ENCODE data around the gene TMEM187.

Gene TMEM187

DNA sequence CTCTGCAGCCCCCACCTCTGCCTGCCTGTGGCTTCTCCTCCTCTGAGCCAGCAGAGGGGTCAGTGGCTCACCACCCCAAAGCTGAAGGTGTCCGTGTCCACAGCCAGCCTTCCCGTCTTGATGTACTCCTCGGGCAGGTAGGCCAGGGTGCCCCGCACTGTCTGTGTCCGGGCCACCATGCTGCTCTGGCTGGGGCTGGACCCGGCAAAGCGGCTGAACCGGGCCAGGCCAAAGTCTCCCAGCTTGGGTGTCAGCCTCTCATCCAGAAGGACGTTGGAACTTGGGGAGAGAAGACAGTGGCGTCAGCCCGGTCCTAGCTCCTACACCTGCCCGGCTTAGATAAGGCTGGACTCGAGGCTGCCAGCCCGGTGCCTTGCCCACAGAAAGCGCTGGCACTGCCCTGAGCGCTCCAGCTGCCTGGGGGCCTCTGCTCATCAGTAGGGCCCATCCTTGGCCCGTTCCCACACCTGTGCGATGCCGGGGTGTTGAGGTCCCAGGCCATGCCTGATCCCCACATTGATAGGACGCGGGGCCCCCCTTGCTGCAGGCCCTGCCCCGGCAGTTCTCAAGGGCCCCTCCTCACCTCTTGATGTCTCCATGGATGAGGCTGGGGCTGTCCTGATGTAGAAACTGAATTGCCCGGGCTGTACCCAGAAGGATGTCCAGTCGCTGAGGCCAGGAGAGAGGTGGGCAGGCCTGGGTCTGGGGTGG is 44.0 kb downstream of the TMEM187 start:
- Mint-ChIP-seq H3K9me3 (no peaks in the 10 kb centered on the region), H3K4me3 (no peak overlapping the region), H3K36me3 (peaks cover 15 to 34% of the 10 kb centered on the region in 2 donors), H3K4me1 (peaks cover 23 to 51% of the 10 kb centered on the region in 2 donors), H3K27ac (peak overlapping the region; percentile 76), H3K27me3 (peaks cover 0 to 4% of the 10 kb centered on the region in 2 donors)
- no peak for DNase-seq
- ATAC-seq (replicated peaks) = no peak

GRCh38 chrX:154017766-154018517 is 45.4 kb downstream of the TMEM187 start:
- no peak for DNase-seq
- no peak for ATAC-seq (replicated peaks)
- H3K4me1 Mint-ChIP-seq = peaks cover 26 to 46% of the 10 kb centered on the region in 2 donors
- peak overlapping the region; percentile 86 to 89 for H3K4me3 Mint-ChIP-seq
- peak overlapping the region; percentile 69 for H3K27ac Mint-ChIP-seq
- H3K36me3 Mint-ChIP-seq = peaks cover 15 to 30% of the 10 kb centered on the region in 2 donors
- H3K9me3 Mint-ChIP-seq = no peaks in the 10 kb centered on the region
- peaks cover 0 to 4% of the 10 kb centered on the region in 2 donors for H3K27me3 Mint-ChIP-seq

GRCh38 chrX:154018518-154019060 is 46.0 kb downstream of the TMEM187 start:
- Mint-ChIP-seq H3K27me3 (peaks cover 0 to 4% of the 10 kb centered on the region in 2 donors), H3K36me3 (peaks cover 17 to 28% of the 10 kb centered on the region in 2 donors), H3K9me3 (no peaks in the 10 kb centered on the region), H3K27ac (peak overlapping the region; percentile 95), H3K4me1 (peaks cover 28 to 48% of the 10 kb centered on the region in 2 donors), H3K4me3 (peak overlapping the region; percentile 86 to 89)
- no peak for ATAC-seq (replicated peaks)
- DNase-seq = no peak

GRCh38 chrX:154019061-154019621 is 46.6 kb downstream of the TMEM187 start:
- DNase-seq = no peak
- H3K4me3 Mint-ChIP-seq = peak overlapping the region; percentile 86 to 89
- H3K4me1 Mint-ChIP-seq = peaks cover 26 to 46% of the 10 kb centered on the region in 2 donors
- peak; percentile 24 to 27 for ATAC-seq (replicated peaks)
- peak overlapping the region; percentile 95 for H3K27ac Mint-ChIP-seq
- H3K36me3 Mint-ChIP-seq = peaks cover 17 to 26% of the 10 kb centered on the region in 2 donors
- peaks cover 0 to 4% of the 10 kb centered on the region in 2 donors for H3K27me3 Mint-ChIP-seq
- H3K9me3 Mint-ChIP-seq = no peaks in the 10 kb centered on the region

GRCh38 chrX:154019633-154020528 is 47.3 kb downstream of the TMEM187 start, which contains the start of gene IRAK1:
Gene IRAK1 (minus strand): TSS chrX:154019902. CDS start chrX:154019812, 90 bp downstream.
- DNase-seq (peak; percentile 43), ATAC-seq (replicated peaks) (peak; percentile 81 to 87)
- Mint-ChIP-seq H3K4me1 (peaks cover 21 to 39% of the 10 kb centered on the region in 2 donors), H3K27me3 (peaks cover 0 to 4% of the 10 kb centered on the region in 2 donors), H3K4me3 (peak within 1 kb of the TSS; percentile 87 to 90), H3K9me3 (no peaks in the 10 kb centered on the region), H3K36me3 (peaks cover 17 to 22% of the 10 kb centered on the region in 2 donors), H3K27ac (peak within 1 kb of the TSS; percentile 97)

DNA sequence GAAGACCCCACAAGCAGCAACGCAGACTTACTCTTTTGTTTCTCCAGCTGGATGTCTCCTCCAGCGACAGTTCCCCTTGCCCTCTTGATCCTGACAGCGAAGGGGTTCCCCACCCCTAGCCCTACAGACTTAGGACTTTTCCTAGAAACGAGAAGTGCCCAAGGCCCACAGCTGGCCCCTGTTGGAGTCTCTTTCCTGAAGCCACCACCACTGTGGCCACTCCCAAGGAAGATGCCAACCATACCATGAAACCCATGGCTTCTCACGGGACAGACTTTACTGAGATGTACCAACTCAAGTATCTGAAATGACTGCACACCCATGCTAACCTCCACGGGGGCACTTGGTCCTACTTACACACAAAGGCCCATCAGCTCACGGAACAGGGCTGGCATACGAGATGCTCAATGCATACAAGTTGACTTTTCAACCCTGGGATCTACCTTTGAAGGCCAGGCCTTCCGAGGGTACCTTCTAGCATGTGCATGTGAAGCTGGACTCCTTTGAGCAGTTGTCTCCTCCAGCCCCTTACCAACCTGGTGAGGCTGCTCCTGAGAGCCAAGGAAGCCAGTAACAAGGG is 48.1 kb downstream of the TMEM187 start:
- Mint-ChIP-seq H3K4me3 (peak overlapping the region; percentile 87 to 90), H3K36me3 (peaks cover 16 to 17% of the 10 kb centered on the region in 2 donors), H3K4me1 (peaks cover 16 to 33% of the 10 kb centered on the region in 2 donors), H3K27ac (peak overlapping the region; percentile 97), H3K9me3 (no peaks in the 10 kb centered on the region), H3K27me3 (peaks cover 0 to 4% of the 10 kb centered on the region in 2 donors)
- DNase-seq (no peak), ATAC-seq (replicated peaks) (peak; percentile 8 to 13)

DNA sequence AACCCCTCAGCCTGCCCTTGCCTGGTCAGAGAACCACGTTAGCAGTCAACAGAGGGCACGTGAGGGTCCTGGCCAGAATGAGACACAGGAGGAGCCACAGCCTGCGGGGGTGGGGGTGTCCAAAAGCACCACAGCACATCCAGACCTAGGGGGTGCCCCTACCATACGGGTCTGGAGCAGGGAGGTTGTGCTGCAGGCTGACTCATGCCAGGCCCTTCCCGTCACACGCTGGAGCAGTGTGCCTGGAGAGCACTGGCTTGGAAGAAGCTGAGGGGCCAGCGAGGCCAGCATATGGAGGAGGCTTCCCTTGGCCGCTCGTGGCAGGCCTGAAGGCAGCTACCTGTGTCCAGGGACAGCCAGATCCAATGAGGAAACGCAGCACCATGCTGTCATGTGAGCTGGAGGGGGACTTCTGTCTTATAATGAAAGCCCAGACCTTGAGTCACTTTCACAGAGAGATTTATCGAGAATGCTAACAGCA is 48.6 kb downstream of the TMEM187 start:
- Mint-ChIP-seq H3K36me3 (peaks cover 13% of the 10 kb centered on the region in 2 donors), H3K4me1 (peaks cover 12 to 28% of the 10 kb centered on the region in 2 donors), H3K4me3 (peak overlapping the region; percentile 36 to 44), H3K27ac (peak overlapping the region; percentile 70), H3K27me3 (no peaks in the 10 kb centered on the region), H3K9me3 (no peaks in the 10 kb centered on the region)
- no peak for DNase-seq
- ATAC-seq (replicated peaks) = no peak

- Mint-ChIP-seq H3K27me3 (no peaks in the 10 kb centered on the region), H3K36me3 (peaks cover 13% of the 10 kb centered on the region in 2 donors), H3K4me3 (no peak overlapping the region), H3K27ac (no peak overlapping the region), H3K4me1 (peaks cover 12 to 28% of the 10 kb centered on the region in 2 donors), H3K9me3 (no peaks in the 10 kb centered on the region)
- ATAC-seq (replicated peaks) (no peak), DNase-seq (no peak)
These were observed 49.6 kb downstream of the TMEM187 start for GRCh38 chrX:154022108-154022507.

- Mint-ChIP-seq H3K4me3 (peak overlapping the region in 1 of 2 donors; percentile 45), H3K36me3 (peaks cover 9 to 16% of the 10 kb centered on the region in 2 donors), H3K9me3 (no peaks in the 10 kb centered on the region), H3K27ac (peak overlapping the region; percentile 69), H3K4me1 (peaks cover 11 to 26% of the 10 kb centered on the region in 2 donors), H3K27me3 (no peaks in the 10 kb centered on the region)
- no peak for ATAC-seq (replicated peaks)
- DNase-seq = no peak
These were observed 50.9 kb downstream of the TMEM187 start for GRCh38 chrX:154023276-154024000.

DNA sequence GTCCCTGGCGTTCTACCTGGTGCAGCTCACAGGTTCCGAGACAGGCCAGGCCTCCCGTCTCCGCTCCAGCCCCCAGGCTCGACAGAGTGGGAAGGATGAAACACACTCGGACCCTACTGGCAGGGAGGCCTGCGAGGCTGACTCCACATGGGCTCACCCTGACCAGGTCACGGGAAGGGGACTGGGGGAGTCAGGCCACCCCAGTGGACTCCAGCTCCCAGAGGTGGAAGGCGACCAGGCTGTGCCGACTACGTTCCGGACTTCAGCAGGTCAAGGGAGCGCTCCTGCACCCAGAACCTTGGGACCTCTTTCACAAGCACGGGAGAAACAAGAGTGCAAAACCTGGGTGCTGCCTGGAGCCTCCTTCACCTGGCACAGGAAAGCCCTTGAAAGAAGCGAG is 51.7 kb downstream of the TMEM187 start:
- H3K27me3 Mint-ChIP-seq = no peaks in the 10 kb centered on the region

DNA sequence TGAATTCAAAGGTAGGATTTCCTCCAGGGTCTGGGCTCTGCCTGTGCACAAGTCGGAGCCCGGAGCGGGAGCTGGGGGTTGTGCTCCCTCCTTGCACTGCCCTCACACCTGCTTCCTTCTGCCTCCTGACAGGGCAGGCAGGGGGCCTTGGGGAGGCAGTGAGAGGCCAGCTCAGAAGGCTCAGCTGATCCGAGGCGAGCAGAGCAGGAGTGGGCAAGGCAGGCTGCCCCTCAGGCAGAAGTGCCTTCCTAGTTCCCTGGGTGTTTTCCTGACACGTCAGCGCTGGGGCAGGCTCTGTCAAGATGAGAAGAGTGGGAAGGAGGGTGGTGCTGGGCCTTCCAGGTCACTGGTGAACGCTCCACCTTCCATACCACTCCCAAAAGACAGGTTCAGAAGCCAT is 52.7 kb downstream of the TMEM187 start:
- DNase-seq (no peak), ATAC-seq (replicated peaks) (no peak)
- H3K4me3 Mint-ChIP-seq = no peak overlapping the region
- H3K36me3 Mint-ChIP-seq = peaks cover 6 to 18% of the 10 kb centered on the region in 2 donors
- peaks cover 10 to 20% of the 10 kb centered on the region in 2 donors for H3K4me1 Mint-ChIP-seq
- H3K9me3 Mint-ChIP-seq = no peaks in the 10 kb centered on the region
- no peaks in the 10 kb centered on the region for H3K27me3 Mint-ChIP-seq
- no peak overlapping the region for H3K27ac Mint-ChIP-seq

More for the DNA sequence above, 51.7 kb downstream of the TMEM187 start:
- Mint-ChIP-seq H3K27ac (no peak overlapping the region), H3K36me3 (peaks cover 6 to 14% of the 10 kb centered on the region in 2 donors), H3K4me1 (peaks cover 10 to 20% of the 10 kb centered on the region in 2 donors), H3K4me3 (no peak overlapping the region), H3K9me3 (no peaks in the 10 kb centered on the region)
- ATAC-seq (replicated peaks) (no peak), DNase-seq (no peak)

DNA sequence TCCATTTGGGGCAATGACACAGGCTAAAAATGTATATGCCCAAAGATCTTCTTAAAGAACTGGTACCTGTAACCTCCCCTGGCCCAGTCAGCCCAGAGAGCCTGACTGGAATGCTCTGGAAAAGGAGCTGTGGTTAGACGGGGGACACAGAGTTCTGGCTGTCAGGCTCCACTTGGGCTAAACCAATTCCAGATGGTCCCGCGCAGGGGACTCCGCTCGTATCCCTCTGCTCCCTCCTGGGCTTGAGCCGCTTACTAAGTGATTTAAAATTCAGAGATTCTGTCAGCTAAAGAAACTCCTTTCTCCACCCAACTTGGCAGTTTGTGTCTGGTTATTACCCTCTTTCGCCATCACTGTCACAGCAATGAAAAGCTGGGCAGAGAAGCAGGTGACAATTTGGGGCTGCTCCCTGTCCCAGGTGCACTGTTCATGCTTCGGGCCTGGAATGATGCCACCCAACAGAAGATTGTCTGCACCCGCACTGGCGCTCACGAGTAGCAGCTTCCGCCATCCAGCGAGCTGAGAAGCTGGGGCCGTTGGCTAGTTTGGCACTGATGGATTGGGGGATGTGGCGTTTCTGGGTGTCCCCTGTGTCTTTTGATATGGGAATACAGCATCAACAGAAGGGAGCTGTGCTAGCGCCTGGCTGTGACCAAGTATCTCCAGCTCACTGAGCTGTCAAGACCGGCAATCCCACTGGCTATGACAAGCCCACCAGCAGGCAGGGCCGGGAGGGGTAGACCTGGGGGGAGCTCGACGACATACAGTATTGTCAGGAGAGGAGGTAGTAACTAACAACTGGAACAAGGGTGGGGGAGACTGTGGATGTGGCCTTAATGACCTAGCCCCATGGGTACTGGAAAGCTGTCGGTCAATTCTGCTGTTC is 53.8 kb downstream of the TMEM187 start:
- peaks cover 12 to 14% of the 10 kb centered on the region in 2 donors for H3K36me3 Mint-ChIP-seq
- no peak overlapping the region for H3K4me3 Mint-ChIP-seq
- no peak for ATAC-seq (replicated peaks)
- peaks cover 6 to 9% of the 10 kb centered on the region in 2 donors for H3K4me1 Mint-ChIP-seq
- H3K27ac Mint-ChIP-seq = no peak overlapping the region
- no peak for DNase-seq
- H3K9me3 Mint-ChIP-seq = no peaks in the 10 kb centered on the region
- no peaks in the 10 kb centered on the region for H3K27me3 Mint-ChIP-seq
